Vagina (tissue), 2 donors: Measurements from ENCODE around the gene USP2. TPM values are rescaled to one million over a fixed set of nuclear protein-coding genes. Genes with fewer than 3 reads are reported as not detected.

Experiments used
- DNase-seq, 2 donors: peaks; one replicate each; pipeline ENCODE4 v3.0.0-alpha.2; 2017; ENCODE audit errors: extremely low spot score in 2 of 2
- H3K27ac ChIP-seq: fragments of 200-600 bp; sonication (generic); one replicate; pipeline ENCODE4 v1.5.1; 2019
- H3K27me3 ChIP-seq: fragments of 200-600 bp; sonication (generic); one replicate; pipeline ENCODE4 v1.5.1; 2019
- H3K36me3 ChIP-seq, 2 donors: fragments of 200-600 bp; sonication (generic); one replicate each; pipeline ENCODE4 v1.5.1; 2017 to 2019
- H3K4me1 ChIP-seq: fragments of 200-600 bp; sonication (generic); one replicate; pipeline ENCODE4 v1.5.1; 2019
- H3K4me3 ChIP-seq, 2 donors: fragments of 200-600 bp; sonication (generic); 1 replicate in 1 of 2; 2 replicates in 1 of 2; pipeline ENCODE4 v1.5.1; 2016 to 2019
- H3K9me3 ChIP-seq: fragments of 200-600 bp; sonication (generic); one replicate; pipeline ENCODE4 v1.5.1; 2019
- CTCF ChIP-seq, 3 experiments: fragments of 450-650 bp in 2 of 3; fragments of 200-600 bp in 1 of 3; sonication (generic) in 1 of 3; IDR thresholded peaks; one replicate each; pipeline ENCODE4 v1.5.1; 2017 to 2019; ENCODE audit warnings: antibody characterized with exemption in 3 of 3, mild to moderate bottlenecking in 2 of 3, moderate library complexity in 2 of 3
- POLR2A ChIP-seq, 2 donors: fragments of 450-650 bp; IDR thresholded peaks; one replicate each; pipeline ENCODE4 v1.6.1; 2017; ENCODE audit warnings: antibody characterized with exemption in 2 of 2, mild to moderate bottlenecking in 2 of 2, moderate library complexity in 2 of 2
- POLR2AphosphoS5 ChIP-seq, 2 donors: sonication (generic); formaldehyde crosslinking; IDR thresholded peaks; one replicate each; pipeline ENCODE4 v1.9.0; 2017; ENCODE audit warnings: antibody characterized with exemption in 2 of 2, mild to moderate bottlenecking in 2 of 2, low read depth in 1 of 2; ENCODE audit not compliant: insufficient read depth in 1 of 2
- intact Hi-C: fragments of 100-400 bp; cut with DNase I; formaldehyde crosslinking; loops from one replicate; pipeline ENCODE4 v1.15.1; 2023
- total RNA-seq: library from RNA; depleted of rRNA; stranded (reverse); fragments of >200 nt; gene quantifications from one replicate; pipeline ENCODE4 v1.2.3, GENCODE V29; 2016

Gene USP2
- total RNA-seq, 1 donor from 2014 or later, result 2.5 TPM

DNA sequence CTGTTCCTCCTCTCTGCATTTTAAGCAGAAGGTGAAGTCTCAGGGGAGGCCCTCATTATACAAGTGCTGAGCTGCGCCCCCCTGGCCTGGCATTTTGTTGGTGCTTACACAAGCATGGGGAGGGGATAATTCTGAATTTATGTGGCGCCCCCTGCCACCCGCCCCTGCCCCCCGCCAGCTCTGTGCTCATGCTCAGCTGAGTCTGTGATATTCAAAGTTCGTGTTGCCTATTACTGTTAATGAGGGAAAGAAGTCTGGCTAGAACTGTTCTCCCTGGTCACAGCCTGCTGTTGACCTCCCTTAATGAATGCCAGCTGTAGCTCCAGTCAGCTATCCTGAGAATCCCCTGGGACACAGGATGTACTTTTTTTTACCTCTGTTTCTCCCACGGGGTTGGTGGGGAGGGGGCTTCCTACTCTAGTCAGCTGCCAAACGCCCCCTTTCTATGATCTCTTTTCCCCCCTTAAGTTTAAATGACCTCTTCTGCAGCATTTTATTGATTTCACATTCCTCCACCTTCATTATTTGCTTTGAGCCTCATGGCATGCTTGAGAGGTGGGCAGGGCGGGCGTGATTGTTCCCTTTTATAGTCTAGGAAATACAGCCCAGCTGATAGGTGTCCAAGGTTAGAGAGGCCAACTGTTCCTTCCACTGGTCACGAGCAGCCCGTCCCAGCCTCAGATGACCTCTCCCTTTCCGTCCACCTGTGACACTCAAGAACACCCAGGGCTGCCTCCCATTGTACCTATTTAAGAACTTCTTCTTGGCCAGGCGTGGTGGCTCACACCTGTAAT lies 12.2 kb downstream of the USP2 start:
- no peak for TF ChIP-seq POLR2AphosphoS5 (IDR thresholded peaks at IDR 0.05; ENCODE audit: insufficient read depth in 1 of 2, low read depth in 1 of 2)
- TF ChIP-seq POLR2A (IDR thresholded peaks at IDR 0.05), result no peak
- TF ChIP-seq CTCF (IDR thresholded peaks at IDR 0.05), result no peak
- intact Hi-C loops, result no loop called here
- Histone ChIP-seq H3K36me3 (no peaks in the 10 kb centered on the region), H3K4me3 (no peak overlapping the region), H3K9me3 (no peaks in the 10 kb centered on the region), H3K27me3 (no peaks in the 10 kb centered on the region), H3K27ac (peak overlapping the region; percentile 79), H3K4me1 (peaks cover 73% of the 10 kb centered on the region)
- no peak for DNase-seq

DNA sequence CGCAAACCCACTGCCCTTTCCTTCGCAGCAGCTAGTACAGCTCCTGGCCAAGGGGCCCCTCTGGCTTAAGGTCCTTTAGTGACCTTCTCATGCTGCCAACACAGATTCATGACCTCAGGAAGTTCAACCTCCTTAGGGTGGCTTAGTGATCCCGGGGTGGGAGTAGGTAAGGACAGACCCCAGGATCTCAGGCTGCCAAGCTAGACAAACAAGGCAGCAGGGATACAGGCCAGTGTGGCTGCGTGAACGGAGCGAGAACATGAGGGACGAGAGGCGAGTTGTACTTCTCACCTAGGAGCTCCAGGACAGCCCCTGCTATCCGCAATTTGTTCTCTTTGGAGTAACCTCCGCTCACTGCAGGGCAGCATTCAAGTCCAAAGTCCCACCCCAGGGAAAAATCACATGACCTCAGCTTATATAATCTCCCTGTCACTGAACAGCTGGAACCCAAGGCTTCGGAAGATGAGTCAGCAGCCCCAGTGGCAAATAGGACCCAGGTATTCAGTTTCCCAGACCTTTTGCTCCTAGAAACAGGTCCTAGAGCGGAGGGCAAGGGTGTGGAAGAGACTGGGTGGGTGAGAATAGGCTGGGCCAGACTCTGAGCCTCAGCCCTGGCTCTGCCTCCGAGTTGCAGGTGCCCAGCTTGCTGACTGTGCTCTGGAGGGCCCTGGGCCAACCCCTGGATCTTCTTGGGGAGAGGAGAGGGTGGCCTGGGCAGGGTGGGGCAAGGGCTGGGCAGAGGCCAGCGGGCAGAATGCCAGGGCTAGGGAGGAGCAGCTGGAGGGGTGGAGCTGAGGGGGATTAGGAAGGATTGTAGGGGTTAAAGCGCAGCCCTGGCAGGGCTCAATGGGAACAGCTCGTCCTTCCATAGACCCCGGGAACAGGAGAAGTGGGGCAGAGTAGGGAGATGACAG lies 13.1 kb downstream of the USP2 start:
- Histone ChIP-seq H3K27ac (peak overlapping the region; percentile 79), H3K4me1 (peaks cover 70% of the 10 kb centered on the region), H3K4me3 (no peak overlapping the region), H3K9me3 (no peaks in the 10 kb centered on the region), H3K36me3 (no peaks in the 10 kb centered on the region), H3K27me3 (no peaks in the 10 kb centered on the region)
- intact Hi-C loops, result no loop called here
- no peak for DNase-seq
- TF ChIP-seq POLR2AphosphoS5 (IDR thresholded peaks at IDR 0.05; ENCODE audit: insufficient read depth in 1 of 2, low read depth in 1 of 2), result peak; percentile 53 to 78
- TF ChIP-seq CTCF (IDR thresholded peaks at IDR 0.05), result no peak

DNA sequence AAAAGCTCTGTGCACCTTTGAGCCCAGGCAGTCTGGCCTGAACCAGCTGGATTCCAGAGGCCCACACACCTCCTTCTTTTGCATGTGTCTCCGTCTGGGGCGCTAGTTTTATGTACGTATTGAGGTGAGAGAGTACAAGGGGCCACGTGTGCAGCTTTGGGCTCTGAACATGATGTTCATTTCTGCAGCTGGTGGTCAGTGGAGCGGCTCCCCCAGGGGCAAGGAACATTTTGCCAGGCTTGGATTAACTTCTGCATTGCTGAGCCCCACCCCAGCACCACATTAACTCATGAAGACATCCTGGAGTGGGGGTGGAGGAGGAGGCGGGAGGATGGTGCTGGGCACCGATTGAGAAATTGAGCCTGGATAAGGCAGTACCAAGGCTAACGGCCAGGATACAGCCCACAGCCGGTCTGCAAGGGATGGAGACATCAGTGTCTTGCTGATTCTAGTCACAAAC lies 13.8 kb downstream of the USP2 start:
- no peak overlapping the region for H3K4me3 ChIP-seq
- no peaks in the 10 kb centered on the region for H3K9me3 ChIP-seq
- no peak for TF ChIP-seq POLR2AphosphoS5 (IDR thresholded peaks at IDR 0.05; ENCODE audit: insufficient read depth in 1 of 2, low read depth in 1 of 2)
- no peak for TF ChIP-seq POLR2A (IDR thresholded peaks at IDR 0.05)
- TF ChIP-seq CTCF (IDR thresholded peaks at IDR 0.05), result no peak
- DNase-seq, result no peak
- H3K27ac ChIP-seq, result peak overlapping the region; percentile 79
- H3K4me1 ChIP-seq, result peaks cover 75% of the 10 kb centered on the region
- intact Hi-C loops, result no loop called here
- H3K36me3 ChIP-seq, result no peaks in the 10 kb centered on the region
- H3K27me3 ChIP-seq, result no peaks in the 10 kb centered on the region

DNA sequence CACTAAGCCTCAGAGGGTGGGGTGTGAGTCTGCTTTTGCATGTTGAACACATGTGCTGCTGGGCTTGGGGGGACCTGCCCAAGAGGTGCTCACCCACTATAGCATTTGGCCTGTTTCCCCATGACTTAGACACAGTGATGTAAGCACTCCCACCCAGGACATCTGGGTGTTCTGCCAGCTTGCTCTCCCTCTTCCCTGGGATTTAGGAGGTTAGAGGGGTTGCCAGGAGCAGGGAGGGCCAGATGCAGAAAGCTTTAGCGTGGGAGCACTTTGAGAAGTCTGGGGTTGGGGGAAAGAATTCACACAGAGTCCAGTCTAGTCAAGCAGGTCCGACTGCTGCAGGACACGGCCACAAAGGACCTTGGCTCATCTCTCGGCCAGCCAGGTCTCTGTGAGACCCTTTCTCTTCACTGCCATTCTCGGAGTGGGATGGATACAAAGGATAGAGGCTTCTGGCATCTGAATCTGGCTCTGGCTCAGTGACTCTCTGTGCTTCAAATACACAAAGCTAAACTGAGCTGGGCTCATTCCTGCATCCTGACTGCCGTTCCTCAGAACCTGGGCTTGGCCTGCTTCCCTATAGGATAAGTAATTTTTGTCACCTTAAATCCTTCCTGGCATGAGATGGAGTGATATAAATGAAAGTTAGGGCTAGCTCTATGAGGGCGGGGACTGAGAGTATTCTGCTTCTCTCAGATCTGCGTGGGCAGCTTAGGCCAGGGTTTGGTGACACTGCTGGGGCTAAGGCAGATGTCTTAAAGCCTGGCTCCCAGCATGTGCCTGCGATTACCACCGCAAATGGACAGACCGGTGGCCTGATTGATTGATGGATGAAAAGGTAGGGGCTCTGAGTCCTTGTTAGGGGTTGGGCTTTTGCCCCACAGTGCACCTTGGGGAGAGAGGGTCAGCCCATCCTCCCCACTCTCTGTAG lies 14.5 kb downstream of the USP2 start:
- DNase-seq, result no peak
- Histone ChIP-seq H3K27me3 (no peaks in the 10 kb centered on the region), H3K9me3 (no peaks in the 10 kb centered on the region), H3K4me1 (peaks cover 76% of the 10 kb centered on the region), H3K4me3 (no peak overlapping the region), H3K27ac (peak overlapping the region; percentile 79), H3K36me3 (no peaks in the 10 kb centered on the region)
- TF ChIP-seq POLR2A (IDR thresholded peaks at IDR 0.05) (no peak), POLR2AphosphoS5 (IDR thresholded peaks at IDR 0.05; ENCODE audit: insufficient read depth in 1 of 2, low read depth in 1 of 2) (no peak), CTCF (IDR thresholded peaks at IDR 0.05) (no peak)
- intact Hi-C loops, result no loop called here
